NCI-H1417 treated with DMSO at 0.1 percent for 48 hours (cell line): ENCODE data around the gene SEMA4D.

Source experiments
- DNase-seq: peaks from one replicate; lab custom pipeline; 2025; lab: John Stamatoyannopoulos, UW

Gene SEMA4D

DNA sequence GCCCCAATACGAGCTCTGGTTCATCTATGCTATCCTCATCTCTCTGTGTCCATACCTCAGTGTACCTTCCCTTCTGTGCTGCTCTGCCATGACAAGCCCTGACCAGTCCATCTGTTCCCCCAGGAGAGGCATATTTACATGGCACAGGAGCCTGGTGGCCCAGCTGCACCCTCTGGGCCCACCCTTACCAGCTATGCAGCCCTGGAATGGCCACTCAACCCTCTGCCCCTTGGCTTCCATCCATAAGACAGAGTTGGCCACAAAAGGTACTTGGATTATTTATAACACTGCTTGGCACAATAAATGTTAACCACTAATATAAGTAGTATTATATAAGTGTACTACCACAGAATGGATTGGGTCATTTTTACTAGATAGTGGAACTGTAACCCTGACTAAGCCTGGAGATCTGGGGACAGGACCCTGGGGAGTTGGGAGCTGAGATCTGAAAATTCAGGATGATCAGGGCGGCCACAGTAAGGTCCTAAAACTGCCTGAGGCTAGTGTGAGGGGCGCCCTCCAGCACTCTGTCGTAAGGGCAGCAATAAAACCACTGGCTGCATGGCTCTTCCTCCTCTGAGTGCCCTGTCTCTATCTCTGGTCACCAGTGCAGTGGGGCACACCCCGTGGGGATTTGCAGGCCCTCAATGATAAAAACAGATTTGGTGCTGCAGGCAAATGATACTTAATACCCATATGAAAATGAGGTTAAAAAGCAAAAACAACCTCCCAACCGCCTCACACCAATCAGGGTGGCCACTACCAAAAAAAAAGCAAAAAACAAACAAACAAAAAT, 65.8 kb downstream of the SEMA4D start:
- no peak for DNase-seq

DNA sequence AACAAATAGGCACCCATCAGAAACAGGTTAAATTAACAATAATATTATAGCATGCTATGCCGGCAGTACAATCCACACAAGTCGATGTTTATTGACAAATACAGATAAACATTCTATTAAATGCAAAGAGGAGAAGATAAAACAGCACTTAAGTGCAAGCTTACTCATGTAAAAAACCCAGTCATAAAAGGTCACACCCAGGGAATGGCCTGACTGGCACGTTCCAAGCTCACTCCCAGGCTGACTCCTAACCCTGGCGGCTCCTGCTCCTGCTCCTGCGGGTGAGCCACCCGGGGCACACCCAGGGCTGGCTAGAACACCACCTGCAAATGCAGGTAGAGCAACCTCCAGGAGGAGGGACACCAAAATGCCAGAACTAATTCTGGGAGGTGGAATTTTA, 66.9 kb downstream of the SEMA4D start:
- no peak for DNase-seq

- DNase-seq: no peak
Observed at GRCh38 chr9:89428901-89429890, 68.7 kb downstream of the SEMA4D start.

GRCh38 chr9:89428222-89428761, 69.6 kb downstream of the SEMA4D start:
- no peak for DNase-seq

- DNase-seq: no peak
Observed at GRCh38 chr9:89427621-89428221, 70.2 kb downstream of the SEMA4D start.

DNA sequence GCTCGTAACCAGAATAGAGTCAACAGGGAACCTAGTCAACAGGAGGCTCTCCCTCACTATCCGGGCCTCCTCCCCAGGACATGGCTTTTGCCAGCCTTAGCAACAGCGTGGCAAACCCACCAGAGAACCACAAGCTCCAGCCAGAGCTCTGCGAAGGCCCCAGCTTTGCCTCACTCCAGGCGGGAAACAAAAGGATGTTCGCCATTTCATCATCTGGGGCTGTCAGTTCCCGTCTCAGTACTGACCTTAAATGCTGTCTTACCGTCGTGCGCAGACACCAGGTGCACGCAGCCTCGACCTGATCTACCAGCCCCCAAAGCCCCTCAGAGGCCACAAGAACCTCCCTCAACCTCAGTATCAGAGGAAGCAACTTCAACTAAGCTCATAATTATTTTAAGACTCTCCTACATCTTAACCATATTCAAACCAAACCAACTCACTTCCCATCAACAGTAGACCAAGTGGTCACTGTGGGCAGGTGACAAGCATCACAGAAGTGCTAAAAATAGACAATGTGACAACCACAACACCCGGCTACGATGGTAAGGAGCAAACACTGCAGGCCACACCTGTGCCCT, 71.4 kb downstream of the SEMA4D start:
- DNase-seq: no peak

GRCh38 chr9:89425921-89426383, 72.0 kb downstream of the SEMA4D start:
- DNase-seq: no peak

DNA sequence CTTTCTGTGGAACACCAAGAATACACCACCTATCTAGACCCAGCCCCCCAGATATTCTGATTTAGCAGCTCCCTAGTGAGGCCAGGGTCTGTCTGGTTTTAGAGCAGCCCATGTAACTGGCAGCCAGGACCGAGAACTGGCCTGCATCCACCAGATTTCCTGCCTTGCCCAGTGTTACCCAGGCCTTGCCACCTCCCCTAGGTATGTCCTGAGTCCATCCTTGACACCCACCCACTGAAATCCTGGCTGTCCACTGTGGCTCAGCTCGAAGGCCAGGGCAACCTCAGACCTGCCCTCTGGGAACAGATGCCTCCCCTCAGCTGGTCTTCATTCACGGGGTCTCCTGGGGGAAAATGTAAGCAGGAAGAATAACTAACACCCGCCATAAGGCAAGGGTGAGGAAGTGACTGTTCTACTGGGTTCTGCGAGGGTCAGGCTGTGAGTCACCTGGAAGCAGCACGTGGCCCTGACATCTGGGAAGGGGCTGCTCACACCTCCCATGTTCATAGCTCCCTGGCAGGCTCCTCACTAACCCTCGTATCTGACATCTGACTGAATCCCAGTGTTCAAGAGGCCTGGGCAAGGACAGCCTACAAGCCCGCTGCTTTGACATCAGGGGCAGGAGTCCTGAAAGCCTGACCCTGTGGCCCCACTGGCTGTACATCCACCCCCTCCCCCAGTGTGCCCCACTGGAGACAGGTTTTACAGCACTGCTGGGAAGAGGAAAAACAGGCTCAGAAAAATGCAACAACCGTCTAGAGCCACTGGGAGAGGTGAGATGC, 72.7 kb downstream of the SEMA4D start:
- no peak for DNase-seq

DNA sequence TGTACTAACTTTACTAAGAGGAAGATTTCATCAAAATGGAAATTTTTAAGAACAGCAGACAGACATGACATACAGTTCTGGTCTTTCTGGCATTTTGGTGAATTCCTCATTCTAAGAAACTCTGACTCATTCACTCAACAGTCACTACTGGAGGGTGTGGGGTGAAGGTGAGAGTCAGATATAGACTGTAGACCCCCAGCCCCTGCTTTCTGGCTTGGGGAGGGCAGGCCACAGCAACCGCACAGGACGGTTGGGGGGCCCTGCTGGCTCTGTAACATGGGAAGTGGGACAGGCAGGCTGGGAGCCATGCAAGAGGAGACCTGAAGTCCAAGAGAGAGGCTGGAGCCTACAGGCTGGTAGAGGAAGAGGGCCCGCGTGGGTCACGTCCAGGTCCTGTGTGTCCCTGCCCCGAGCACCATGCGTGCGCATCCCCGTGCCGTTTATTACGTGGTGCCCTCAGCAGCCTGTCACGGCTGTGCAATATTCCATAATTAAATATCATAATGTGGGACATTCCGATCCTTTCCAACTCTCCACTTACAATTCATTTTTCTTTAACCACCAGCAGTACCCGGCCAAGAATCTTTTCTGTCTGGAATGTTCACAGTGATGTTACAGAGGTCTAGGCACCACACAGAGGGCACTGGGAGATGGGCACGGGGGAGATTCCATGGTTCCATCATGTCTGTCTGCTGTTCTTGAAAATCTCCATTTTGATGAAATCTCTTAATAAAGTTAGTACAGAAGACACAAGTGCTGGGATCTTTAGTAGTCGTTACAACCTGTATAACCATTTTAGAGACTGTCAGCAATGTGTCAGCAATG, 75.5 kb downstream of the SEMA4D start:
- DNase-seq: no peak

DNA sequence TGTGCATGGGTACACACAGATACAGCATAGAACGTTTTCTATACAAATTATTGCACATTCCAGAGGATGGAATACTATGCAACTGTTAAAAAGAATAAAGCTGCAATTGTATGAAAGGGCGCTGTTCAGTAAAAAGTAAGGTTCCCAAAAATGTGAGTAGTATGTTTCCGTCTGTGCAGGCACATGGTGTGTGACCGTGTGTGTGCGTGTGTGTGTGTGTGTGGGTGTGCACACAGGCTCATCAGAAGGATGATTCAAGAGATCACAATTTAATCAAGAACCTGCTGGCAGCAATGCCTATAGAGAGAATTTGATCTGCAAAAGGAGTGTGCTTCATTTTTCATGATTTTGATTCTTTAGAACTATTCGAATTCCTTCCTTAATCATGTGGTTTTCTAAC, 76.3 kb downstream of the SEMA4D start:
- DNase-seq: no peak

DNA sequence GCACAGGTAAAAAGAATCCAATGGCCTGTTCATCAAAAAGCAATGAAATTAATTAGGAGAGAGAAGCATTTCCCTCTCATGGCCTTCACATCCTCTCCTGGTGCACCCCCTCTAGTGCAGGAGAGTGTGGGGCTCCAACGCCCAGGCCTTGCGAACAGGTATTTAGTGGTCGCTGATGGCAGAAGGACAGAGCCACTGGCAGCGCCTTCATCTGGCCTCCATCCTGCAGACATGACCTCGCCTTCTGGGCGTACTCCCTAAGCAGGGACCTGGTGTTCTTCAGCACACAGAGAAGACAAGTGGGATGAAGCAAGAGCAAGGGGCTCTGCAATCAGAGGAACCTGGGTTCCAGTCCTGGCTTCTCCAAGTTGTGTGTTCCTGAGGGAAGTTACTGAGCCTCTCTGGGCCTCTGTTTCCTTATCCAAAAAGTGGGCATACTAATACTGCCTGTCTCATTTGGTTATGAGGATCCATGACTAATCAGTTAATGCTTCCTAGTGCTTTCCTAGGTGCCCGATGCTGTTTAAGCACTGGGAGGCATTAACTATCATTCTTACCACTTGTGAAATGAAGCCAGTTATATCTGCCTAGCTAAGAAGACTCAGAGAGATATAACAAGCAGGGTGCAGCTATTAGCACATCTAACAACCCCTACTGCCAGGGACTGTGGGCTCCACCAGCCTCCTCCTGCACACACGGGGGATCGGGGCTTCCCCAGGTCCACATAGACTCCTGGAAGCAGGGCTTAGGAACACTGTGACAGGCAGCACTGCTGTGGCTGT, 77.3 kb downstream of the SEMA4D start:
- no peak for DNase-seq

DNA sequence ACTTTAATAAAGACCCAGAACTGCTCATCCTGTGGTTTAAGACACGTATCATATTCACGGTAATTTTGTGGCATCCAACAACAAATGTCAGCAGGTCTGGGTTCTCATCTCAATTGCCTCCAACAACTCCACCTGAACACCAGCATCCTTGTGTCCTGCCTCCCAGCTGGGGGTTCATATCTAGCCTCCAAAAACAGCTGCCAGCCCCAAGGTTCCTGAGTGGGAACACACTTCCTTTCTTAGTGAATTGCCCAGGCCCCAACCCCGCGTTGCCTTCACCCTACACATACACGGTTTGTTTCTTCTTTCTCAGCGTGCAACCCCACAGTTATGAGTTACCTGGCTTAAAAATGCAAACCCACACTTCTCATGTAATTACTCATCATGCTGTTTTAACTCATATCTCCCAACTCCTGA, 77.9 kb downstream of the SEMA4D start:
- DNase-seq: no peak

DNA sequence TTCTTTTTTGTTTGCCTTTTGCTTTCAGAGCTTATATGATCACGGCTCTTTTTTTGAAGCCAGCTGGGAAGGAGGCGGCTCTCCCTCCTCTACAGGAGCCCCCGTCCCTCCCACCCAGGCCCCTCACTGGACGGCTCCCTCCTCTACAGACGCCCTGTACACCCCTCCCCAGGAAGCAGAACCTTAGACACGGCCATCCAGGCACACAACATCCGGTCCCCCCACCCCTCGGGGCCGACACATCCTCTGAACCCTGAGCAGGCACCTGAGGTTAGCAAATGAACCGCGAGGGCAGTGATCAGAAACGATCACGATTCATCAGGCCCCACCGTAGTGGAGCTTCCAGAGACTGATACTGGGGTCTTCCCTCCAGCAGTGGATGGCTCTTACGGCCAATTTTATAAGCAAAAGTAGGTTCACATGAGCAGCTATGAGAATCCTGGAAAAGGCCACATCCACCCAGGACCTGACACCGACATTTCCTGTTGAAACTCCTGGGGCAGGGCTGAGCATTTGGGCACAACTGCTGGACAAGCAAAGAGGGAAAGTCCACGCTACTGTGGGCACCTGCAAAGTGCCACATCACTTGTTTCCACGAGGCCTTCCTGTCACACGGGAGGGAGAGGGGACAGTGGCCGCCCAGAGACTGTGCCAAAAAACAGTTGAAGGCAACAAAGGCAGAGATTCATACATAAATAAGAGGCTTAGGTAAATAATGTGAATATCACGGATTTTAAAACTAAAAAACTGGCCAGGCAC, 78.9 kb downstream of the SEMA4D start:
- DNase-seq: no peak

DNA sequence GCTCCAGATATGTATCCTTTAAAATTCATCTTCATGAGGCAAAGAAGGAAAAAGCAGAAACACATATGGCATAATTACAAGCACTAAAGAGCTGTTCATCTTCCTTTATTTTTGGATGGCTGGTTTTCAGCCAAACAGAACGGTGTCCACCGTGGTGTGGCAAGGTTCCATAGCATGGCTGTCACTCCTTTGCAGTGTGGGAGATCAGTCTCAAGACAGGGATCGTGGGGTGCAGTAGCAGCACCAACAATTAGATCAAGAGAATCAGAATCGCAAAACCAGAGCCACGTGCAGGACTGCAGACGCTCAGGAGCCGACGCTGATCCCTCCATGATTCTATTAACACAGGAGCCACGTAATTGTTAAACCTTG, 79.5 kb downstream of the SEMA4D start:
- no peak for DNase-seq

- DNase-seq: no peak
Observed at GRCh38 chr9:89417832-89418473, 80.0 kb downstream of the SEMA4D start.

DNA sequence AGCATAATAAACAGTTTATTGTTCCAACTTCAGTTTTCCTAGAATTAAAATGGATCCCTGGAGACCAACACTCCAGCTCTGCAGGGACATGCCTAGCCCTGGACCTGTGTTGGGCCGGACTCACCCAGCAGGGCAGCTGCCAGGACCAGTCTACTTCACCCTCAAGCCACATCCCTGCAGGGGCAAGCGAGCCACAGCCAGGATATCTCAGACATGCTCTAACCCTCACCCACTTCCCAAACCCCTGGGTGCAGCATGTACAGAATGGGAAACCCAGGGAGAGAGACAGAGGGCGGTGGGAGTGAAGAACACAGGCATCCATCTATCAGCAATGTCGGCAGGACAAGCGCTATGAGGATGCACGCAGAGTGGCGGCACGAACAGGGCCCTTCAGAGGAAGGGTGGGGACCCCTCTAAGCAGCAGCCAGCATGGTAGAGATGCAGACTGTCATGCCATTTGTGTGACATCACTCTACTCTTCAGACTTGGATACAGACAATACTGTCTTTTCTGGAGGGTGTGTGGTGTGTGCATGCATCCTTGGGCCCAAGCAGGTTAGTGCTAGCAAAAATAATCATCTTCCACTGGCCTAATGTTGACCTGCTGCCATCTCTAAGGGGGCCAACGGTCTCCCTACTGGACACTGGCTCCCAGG, 83.1 kb downstream of the SEMA4D start:
- no peak for DNase-seq

- DNase-seq: no peak
Observed at GRCh38 chr9:89413963-89414638, 83.8 kb downstream of the SEMA4D start.
